Measurements from ENCODE around the gene DPP9.

- TF ChIP-seq CTCF (IDR thresholded peaks at IDR 0.05; ENCODE audit: control extremely low read depth in 1 of 3, insufficient read depth in 1 of 3, low read depth in 1 of 3, low read length in 3 of 3): no peak
- TF ChIP-seq ZNF274 (IDR thresholded peaks at IDR 0.05; ENCODE audit: borderline replicate concordance, extremely low read depth, low read length): no peak
- TF ChIP-seq POLR2A (IDR thresholded peaks at IDR 0.05; ENCODE audit: control extremely low read depth in 1 of 2, low read depth in 2 of 2, low read length in 2 of 2): no peak
- no peak for TF ChIP-seq SIN3A (conservative IDR thresholded peaks at IDR 0.05 in 1 of 2, IDR thresholded peaks at IDR 0.05 in 1 of 2; ENCODE audit: low read depth in 1 of 2, low read length in 2 of 2)
- no peak for TF ChIP-seq EZH2 (IDR thresholded peaks at IDR 0.05; ENCODE audit: low read depth, low read length, severe bottlenecking)
- no peak for TF ChIP-seq CEBPB (IDR thresholded peaks at IDR 0.05; ENCODE audit: low read depth, low read length)
- TF ChIP-seq E2F6 (IDR thresholded peaks at IDR 0.05): no peak
- TF ChIP-seq SUZ12 (IDR thresholded peaks at IDR 0.05; ENCODE audit: low read length): no peak
These were observed 709 bp downstream of the DPP9 start for GRCh38 chr19:4722671-4723594.
